Smooth muscle cell (in vitro differentiated cells): ENCODE results near the gene ARRDC5. TPM values are rescaled to one million over a fixed set of nuclear protein-coding genes. Genes with fewer than 3 reads are reported as not detected.
"Not testable (repeated sequence)": the region's sequence is repeated elsewhere in the genome, so short reads cannot be mapped to it uniquely, and the experiment has no call there.

ENCODE experiments used
- DNase-seq: peaks from one replicate; lab custom pipeline; 2025; ENCODE audit not compliant: unreplicated experiment; lab: John Stamatoyannopoulos, UW
- H2AFZ ChIP-seq: fragments of 200-600 bp; sonication (generic); 2 replicates; pipeline ENCODE4 v1.6.0; 2016; ENCODE audit warnings: antibody characterized with exemption, low read depth, mild to moderate bottlenecking
- H3F3A ChIP-seq: fragments of 200-600 bp; sonication (generic); 2 replicates; pipeline ENCODE4 v1.6.0; 2017; ENCODE audit warnings: antibody characterized with exemption, low read depth
- H3K27ac ChIP-seq: fragments of 200-600 bp; sonication (generic); 2 replicates; pipeline ENCODE4 v1.5.1; 2016; ENCODE audit warnings: low read depth, mild to moderate bottlenecking
- H3K27me3 ChIP-seq: fragments of 200-600 bp; sonication (generic); 2 replicates; pipeline ENCODE4 v1.6.1; 2016; ENCODE audit warnings: low read depth, mild to moderate bottlenecking
- H3K36me3 ChIP-seq: fragments of 200-600 bp; sonication (generic); 2 replicates; pipeline ENCODE4 v1.5.1; 2016; ENCODE audit warnings: low read depth
- H3K4me1 ChIP-seq: fragments of 200-600 bp; sonication (generic); 2 replicates; pipeline ENCODE4 v1.5.1; 2016; ENCODE audit warnings: low read depth
- H3K4me2 ChIP-seq: fragments of 200-600 bp; sonication (generic); 2 replicates; pipeline ENCODE4 v1.6.0; 2016; ENCODE audit warnings: mild to moderate bottlenecking
- H3K4me3 ChIP-seq: fragments of 200-600 bp; sonication (generic); 2 replicates; pipeline ENCODE4 v1.5.1; 2016; ENCODE audit warnings: mild to moderate bottlenecking
- H3K79me2 ChIP-seq: fragments of 200-600 bp; sonication (generic); 2 replicates; pipeline ENCODE4 v1.6.0; 2016; ENCODE audit warnings: low read depth, mild to moderate bottlenecking
- H3K9ac ChIP-seq: fragments of 200-600 bp; sonication (generic); 2 replicates; pipeline ENCODE4 v1.6.0; 2016; ENCODE audit warnings: low read depth
- H3K9me3 ChIP-seq: fragments of 200-600 bp; sonication (generic); replicated peaks from 2 replicates; pipeline ENCODE4 v1.5.1; 2016; ENCODE audit warnings: low read depth
- H4K20me1 ChIP-seq: fragments of 200-600 bp; sonication (generic); 2 replicates; pipeline ENCODE4 v1.6.0; 2016; ENCODE audit warnings: low read depth
- CTCF ChIP-seq: fragments of 200-600 bp; sonication (generic); IDR thresholded peaks from 2 replicates; pipeline ENCODE4 v1.5.1; 2017; ENCODE audit warnings: borderline replicate concordance, mild to moderate bottlenecking, antibody characterized with exemption; ENCODE audit not compliant: insufficient read depth, poor library complexity, severe bottlenecking
- WGBS: methylation state at CpG from one replicate; pipeline ENCODE4 v1.1.7; 2016; ENCODE audit warnings: low lambda C conversion rate; 5-methylcytosine and 5-hydroxymethylcytosine counted together
- polyA plus RNA-seq: library from polyadenylated mRNA; unstranded; fragments of >200 nt; fragmentation: Nextera tagmentation; extraction: Ambion mirVana; gene quantifications from 2 replicates; pipeline ENCODE4 v1.2.1, GENCODE V29; 2016
- total RNA-seq: library from RNA; depleted of rRNA; stranded (reverse); fragments of >200 nt; gene quantifications from 2 replicates; pipeline ENCODE4 v1.2.3, GENCODE V29; 2014

The ARRDC5 gene
- total and polyA plus RNA-seq, 2 experiments from 2014 or later: not detected

DNA sequence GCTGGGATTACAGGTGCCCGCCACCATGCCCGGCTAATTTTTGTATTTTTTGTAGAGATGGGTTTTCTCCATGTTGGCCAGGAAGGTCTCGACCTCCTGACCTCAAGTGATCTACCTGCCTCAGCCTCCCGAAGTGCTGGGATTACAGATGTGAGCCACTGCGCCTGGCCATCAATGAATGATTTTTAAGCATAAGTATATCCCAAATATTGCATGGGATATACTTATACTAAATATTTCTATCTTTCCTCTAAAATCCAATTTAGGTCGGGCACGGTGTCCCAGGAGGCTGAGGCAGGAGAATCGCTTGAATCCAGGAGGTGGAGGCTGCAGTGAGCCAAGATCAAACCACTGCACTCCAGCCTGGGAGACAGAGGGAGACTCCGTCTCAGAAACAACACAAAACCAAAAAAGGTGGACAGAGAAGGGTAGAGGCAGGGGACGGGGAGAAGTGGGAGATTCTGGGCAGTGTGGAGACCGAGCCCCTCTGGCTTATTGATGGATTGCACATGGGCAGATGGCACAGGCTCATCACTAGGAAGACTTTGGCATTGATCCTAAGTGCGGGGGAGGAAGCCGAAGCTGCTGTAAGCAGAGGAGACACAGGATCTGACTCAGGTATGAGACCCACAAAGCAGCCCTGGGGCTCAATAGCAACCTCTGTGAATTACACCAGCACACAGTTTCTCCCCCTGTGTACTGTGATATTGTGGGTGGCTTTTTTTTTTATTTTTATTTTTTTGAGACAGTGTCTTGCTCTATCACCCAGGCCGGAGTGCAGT, 13.5 kb downstream of the ARRDC5 start:
- no peak overlapping the region for H3K9ac ChIP-seq
- no peaks in the 10 kb centered on the region for H4K20me1 ChIP-seq
- no peaks in the 10 kb centered on the region for H3K36me3 ChIP-seq
- no peaks in the 10 kb centered on the region for H3K27me3 ChIP-seq
- no peak for DNase-seq
- no peak overlapping the region for H3K4me3 ChIP-seq
- 92% methylated on average over 14 of the region's 14 CpGs for WGBS
- H3K4me1 ChIP-seq: no peaks in the 10 kb centered on the region
- H3K4me2 ChIP-seq: no peak overlapping the region
- no peak overlapping the region for H3K27ac ChIP-seq
- H3K79me2 ChIP-seq: no peaks in the 10 kb centered on the region
- H3F3A ChIP-seq: no peaks in the 10 kb centered on the region
- H3K9me3 ChIP-seq: no peaks in the 10 kb centered on the region
- H2AFZ ChIP-seq: no peak overlapping the region
- no peak for TF ChIP-seq CTCF

- DNase-seq, H3K4me2 ChIP-seq, H3K4me1 ChIP-seq, H3F3A ChIP-seq, H3K9ac ChIP-seq, H3K9me3 ChIP-seq, H3K27ac ChIP-seq, H2AFZ ChIP-seq, H3K4me3 ChIP-seq, H3K79me2 ChIP-seq, H4K20me1 ChIP-seq, H3K36me3 ChIP-seq, H3K27me3 ChIP-seq: not testable (repeated sequence)
- WGBS: 79% methylated on average over 5 of the region's 6 CpGs
Observed at GRCh38 chr19:4887803-4888202, 14.9 kb downstream of the ARRDC5 start.

DNA sequence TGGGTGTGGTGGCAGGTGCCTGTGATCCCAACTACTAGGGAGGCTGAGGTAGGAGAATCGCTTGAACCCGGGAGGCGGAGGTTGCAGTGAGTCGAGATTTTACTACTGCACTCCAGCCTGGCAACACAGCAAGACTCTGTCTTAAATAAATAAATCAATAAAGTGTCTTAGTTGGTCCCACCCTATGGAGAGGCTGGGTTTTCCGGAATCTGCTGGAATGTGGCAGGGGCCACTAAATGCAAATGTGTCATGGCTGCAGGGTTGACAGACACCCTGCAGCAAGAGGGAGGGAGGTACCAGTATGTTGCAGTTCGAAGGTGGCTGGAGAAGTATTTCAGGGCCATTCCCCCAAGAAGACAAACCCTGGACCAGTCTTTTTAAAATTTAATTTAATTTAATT, 17.7 kb downstream of the ARRDC5 start:
- H4K20me1 ChIP-seq, H2AFZ ChIP-seq, H3K79me2 ChIP-seq, DNase-seq, H3K27me3 ChIP-seq, H3K4me3 ChIP-seq, H3K27ac ChIP-seq, H3F3A ChIP-seq, H3K9ac ChIP-seq, H3K36me3 ChIP-seq, H3K4me2 ChIP-seq, H3K4me1 ChIP-seq, H3K9me3 ChIP-seq: not testable (repeated sequence)
- 77% methylated on average over 6 of the region's 6 CpGs for WGBS

DNA sequence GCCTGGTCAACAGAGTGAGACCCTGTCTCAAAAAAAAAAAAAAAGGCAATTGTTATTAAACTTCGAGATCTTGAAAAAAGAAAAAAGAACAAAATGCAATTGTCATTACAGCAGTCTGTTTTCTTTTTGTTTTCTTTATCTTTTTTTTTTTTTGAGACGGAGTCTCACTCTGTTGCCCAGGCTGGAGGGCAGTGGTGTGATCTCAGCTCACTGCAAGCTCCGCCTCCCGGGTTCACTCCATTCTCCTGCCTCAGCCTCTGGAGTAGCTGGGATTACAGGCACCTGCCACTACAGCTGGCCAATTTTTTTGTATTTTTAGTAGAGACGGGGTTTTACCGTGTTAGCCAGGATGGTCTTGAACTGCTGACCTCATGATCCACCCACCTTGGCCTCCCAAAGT, 19.8 kb downstream of the ARRDC5 start:
- not testable (repeated sequence) for H3K79me2 ChIP-seq, H3K4me3 ChIP-seq, H3F3A ChIP-seq, H3K36me3 ChIP-seq, DNase-seq, H3K27me3 ChIP-seq, H4K20me1 ChIP-seq, H3K9ac ChIP-seq, H3K4me1 ChIP-seq, H3K4me2 ChIP-seq, H2AFZ ChIP-seq, H3K27ac ChIP-seq, H3K9me3 ChIP-seq
- 87% methylated on average over 6 of the region's 6 CpGs for WGBS

- Histone ChIP-seq H3K79me2 (no peaks in the 10 kb centered on the region), H3K4me1 (peaks cover 9% of the 10 kb centered on the region), H3K9ac (no peak overlapping the region), H2AFZ (no peak overlapping the region), H3K27ac (no peak overlapping the region), H3K9me3 (no peaks in the 10 kb centered on the region), H3F3A (no peaks in the 10 kb centered on the region), H3K4me2 (no peak overlapping the region), H3K27me3 (no peaks in the 10 kb centered on the region), H4K20me1 (no peaks in the 10 kb centered on the region), H3K4me3 (no peak overlapping the region), H3K36me3 (no peaks in the 10 kb centered on the region)
- DNase-seq: no peak
- TF ChIP-seq CTCF: no peak
- WGBS: 92% methylated on average over 11 of the region's 11 CpGs
Observed at GRCh38 chr19:4879041-4879440, 23.7 kb downstream of the ARRDC5 start.
